NCI-H226 (cell line): Measurements from ENCODE around the gene MAGED1.
"Not testable (repeated sequence)": the region's sequence is repeated elsewhere in the genome, so short reads cannot be mapped to it uniquely, and the experiment has no call there.

Experiments used
- DNase-seq: peaks from one replicate; pipeline ENCODE4 v3.0.0-alpha.2; 2015

MAGED1 gene

DNA sequence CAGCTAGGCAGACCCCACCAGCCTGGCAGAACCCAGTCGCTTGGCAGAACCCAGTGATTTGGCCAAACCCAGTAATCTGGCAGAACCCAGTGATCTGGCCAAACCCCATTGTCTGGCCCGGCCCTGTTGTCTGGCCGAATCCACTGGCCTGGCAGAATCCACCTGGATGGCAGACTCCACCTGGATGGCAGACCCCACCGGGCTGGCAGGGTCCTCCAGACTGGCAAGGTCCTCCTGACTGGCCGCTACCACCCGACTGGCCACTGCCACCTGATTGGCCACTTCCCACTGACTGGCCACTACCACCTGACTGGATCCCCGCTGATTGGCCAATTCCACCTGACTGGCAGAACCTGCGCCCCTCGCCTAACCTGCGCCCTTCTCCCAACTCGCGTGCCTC, 3.2 kb downstream of the MAGED1 start:
- DNase-seq, result no peak

GRCh38 chrX:51899741-51900140, 6.3 kb downstream of the MAGED1 start:
- peak; percentile 57 for DNase-seq

GRCh38 chrX:51902510-51903050, 9.2 kb downstream of the MAGED1 start:
- DNase-seq, result no peak

- DNase-seq, result not testable (repeated sequence)
Observed at GRCh38 chrX:51905152-51905551, 11.7 kb downstream of the MAGED1 start.

GRCh38 chrX:51905711-51906110, 12.3 kb downstream of the MAGED1 start:
- DNase-seq, result no peak

GRCh38 chrX:51917604-51918003, 24.2 kb downstream of the MAGED1 start:
- no peak for DNase-seq

DNA sequence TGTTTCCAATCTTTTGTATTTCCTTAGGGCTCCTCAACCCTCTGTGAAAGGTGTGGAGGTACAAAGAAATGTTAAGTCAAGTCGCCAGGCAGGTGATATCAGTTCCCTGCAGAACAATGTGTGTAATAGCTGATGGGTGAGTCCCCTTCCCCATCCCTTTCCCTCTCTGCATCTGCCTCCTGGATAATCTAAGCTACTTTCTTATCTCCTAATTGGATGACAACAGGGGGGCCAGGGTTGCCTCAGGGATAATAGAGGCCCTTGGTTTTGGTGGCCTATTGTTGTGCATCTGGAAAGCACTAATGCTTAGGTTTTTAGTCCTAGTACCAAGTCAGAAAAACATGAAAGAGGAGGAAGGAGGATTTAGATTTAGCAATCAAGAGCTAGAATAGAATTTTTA, 29.1 kb downstream of the MAGED1 start:
- DNase-seq, result no peak

DNA sequence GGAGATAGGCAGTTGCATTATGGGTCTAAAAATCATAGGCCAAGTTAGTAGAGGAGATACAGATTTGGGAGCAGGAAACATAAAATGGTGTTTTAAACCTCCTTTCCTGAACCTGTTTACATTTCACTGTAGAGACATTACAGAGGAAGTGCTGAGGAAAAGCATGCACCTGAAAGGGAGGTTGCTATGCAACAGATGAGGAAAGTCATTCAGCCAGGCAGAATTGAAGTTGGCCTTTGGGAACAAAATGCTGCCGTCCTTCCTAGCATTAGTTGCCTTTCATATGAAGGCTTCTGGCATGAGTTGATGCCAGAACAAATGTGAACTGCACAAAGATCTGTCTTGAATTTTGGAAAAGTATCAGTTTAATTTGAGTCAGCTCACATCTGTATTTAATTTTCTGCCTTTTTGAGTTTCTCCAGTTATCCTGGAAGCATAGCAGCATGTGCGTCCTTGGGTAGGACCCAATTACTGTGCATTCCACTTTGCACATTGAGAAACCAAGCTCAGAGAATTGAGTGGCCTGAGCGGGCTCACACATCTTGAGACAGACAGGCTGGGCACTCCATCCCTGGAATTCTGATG, 38.2 kb downstream of the MAGED1 start:
- DNase-seq, result no peak
